K562 (cell line): Measurements from ENCODE around the gene GLIS2.
A peak's percentile ranks its signal among the peaks of the same experiment; 100 is the strongest.

Source experiments
- ATF3 ChIP-seq, 2 experiments: fragments of 450-650 bp in 1 of 2; sonication (generic) in 1 of 2; formaldehyde crosslinking in 1 of 2; IDR thresholded peaks in 1 of 2; conservative IDR thresholded peaks in 1 of 2; 2 replicates each; pipeline versions ENCODE4 v1.6.1 to v1.8.1; 2016 to 2023; ENCODE audit warnings: mild to moderate bottlenecking in 2 of 2, moderate library complexity in 2 of 2, inconsistent platforms in 1 of 2, missing genetic modification reagents in 1 of 2
- CTCF ChIP-seq, 3 experiments: IDR thresholded peaks in 2 of 3; conservative IDR thresholded peaks in 1 of 3; 2 replicates each; pipeline ENCODE4 v1.5.1; 2011 to 2012; ENCODE audit warnings: low read length in 3 of 3, mild to moderate bottlenecking in 3 of 3, control low read depth in 2 of 3, improper control_type of control experiment in 1 of 3, inconsistent platforms in 1 of 3, low read depth in 1 of 3, mixed read lengths in 1 of 3, moderate library complexity in 1 of 3; ENCODE audit not compliant: insufficient read depth in 2 of 3
- EP300 ChIP-seq: IDR thresholded peaks from 2 replicates; pipeline ENCODE4 v1.6.1; 2012; ENCODE audit warnings: low read length, improper control_type of control experiment
- ESRRA ChIP-seq: fragments of 450-650 bp; IDR thresholded peaks from 2 replicates; pipeline ENCODE4 v1.6.1; 2014; ENCODE audit warnings: low read depth, mild to moderate bottlenecking, moderate library complexity, borderline replicate concordance
- EZH2 ChIP-seq: IDR thresholded peaks from 2 replicates; pipeline ENCODE4 v1.6.1; 2012; ENCODE audit warnings: low read depth, mild to moderate bottlenecking, inconsistent platforms, low read length, borderline replicate concordance
- HDGF ChIP-seq: fragments of 450-650 bp; IDR thresholded peaks from 2 replicates; pipeline ENCODE4 v1.6.1; 2016
- MAX ChIP-seq: sonication (generic); formaldehyde crosslinking; IDR thresholded peaks from 2 replicates; pipeline ENCODE4 v1.9.0; 2022; ENCODE audit warnings: mild to moderate bottlenecking, missing genetic modification reagents
- NKRF ChIP-seq: fragments of 450-650 bp; IDR thresholded peaks from 2 replicates; pipeline ENCODE4 v1.6.1; 2016; ENCODE audit warnings: borderline replicate concordance
- PATZ1 ChIP-seq: fragments of 250-450 bp; sonication (Bioruptor Pico); IDR thresholded peaks from 2 replicates; pipeline ENCODE4 v1.5.0; 2020; ENCODE audit warnings: mild to moderate bottlenecking, borderline replicate concordance
- POLR2AphosphoS5 ChIP-seq: IDR thresholded peaks from 2 replicates; pipeline ENCODE4 v1.6.1; 2011; ENCODE audit warnings: mild to moderate bottlenecking, low read depth, low read length, moderate library complexity; ENCODE audit not compliant: control insufficient read depth, insufficient read depth
- SIN3B ChIP-seq: fragments of 450-650 bp; IDR thresholded peaks from 2 replicates; pipeline ENCODE4 v1.6.1; 2017; ENCODE audit warnings: low read depth, mild to moderate bottlenecking, moderate library complexity
- TARDBP ChIP-seq: fragments of 450-650 bp; IDR thresholded peaks from 2 replicates; pipeline ENCODE4 v1.6.1; 2016
- TGIF2 ChIP-seq: sonication (generic); formaldehyde crosslinking; IDR thresholded peaks from 2 replicates; pipeline ENCODE4 v1.8.1; 2022; ENCODE audit warnings: mild to moderate bottlenecking, missing genetic modification reagents, moderate library complexity
- ZNF121 ChIP-seq: sonication (generic); formaldehyde crosslinking; conservative IDR thresholded peaks from 2 replicates; pipeline ENCODE4 v1.8.0; 2022; ENCODE audit warnings: missing genetic modification reagents

- TF ChIP-seq ESRRA: no peak
- TF ChIP-seq SIN3B: no peak
- no peak for TF ChIP-seq ATF3 (IDR thresholded peaks at IDR 0.05)
- no peak for TF ChIP-seq ATF3 (CRISPR knock-in tag; conservative IDR thresholded peaks at IDR 0.05)
- no peak for TF ChIP-seq POLR2AphosphoS5
- no peak for TF ChIP-seq NKRF
- no peak for TF ChIP-seq HDGF
- TF ChIP-seq MAX (CRISPR knock-in tag): 0 out of 2 replicates have a peak, but pooled peaks have one; percentile 33
- no peak for TF ChIP-seq TARDBP
- TF ChIP-seq CTCF (IDR thresholded peaks at IDR 0.05 in 2 of 3, conservative IDR thresholded peaks at IDR 0.05 in 1 of 3; ENCODE audit: insufficient read depth in 2 of 3, low read depth in 1 of 3, low read length in 3 of 3): peak; percentile 84 to 92 (median 91)
- TF ChIP-seq EP300: no peak
- no peak for TF ChIP-seq TGIF2 (CRISPR knock-in tag)
- TF ChIP-seq PATZ1 (CRISPR knock-in tag): no peak
- no peak for TF ChIP-seq EZH2
- TF ChIP-seq ZNF121 (CRISPR knock-in tag): peak; percentile 81
Measured at GRCh38 chr16:4358831-4359561, 43.1 kb downstream of the GLIS2 start.
